Measurements from ENCODE around the gene AP5Z1.
A peak's percentile ranks its signal among the peaks of the same experiment; 100 is the strongest.

The AP5Z1 gene

GRCh38 chr7:4751398-4751947 is 23.9 kb upstream of the AP5Z1 start:
- H3K4me3 ChIP-seq (ENCODE audit: low read depth, low read length) = no peak overlapping the region
- TF ChIP-seq CTCF (IDR thresholded peaks at IDR 0.05; ENCODE audit: low read depth, low read length) = no peak
- no peak for DNase-seq (ENCODE audit: low read depth, low spot score)
- in situ Hi-C loops (cut with HindIII; ENCODE audit: low sequenced_read_pairs) = no loop called here

GRCh38 chr7:4753598-4754432 is 21.6 kb upstream of the AP5Z1 start:
- H3K4me3 ChIP-seq (ENCODE audit: low read depth, low read length) = no peak overlapping the region
- in situ Hi-C loops (cut with HindIII; ENCODE audit: low sequenced_read_pairs) = no loop called here
- DNase-seq (ENCODE audit: low read depth, low spot score) = peak; percentile 44
- peak; percentile 94 for TF ChIP-seq CTCF (IDR thresholded peaks at IDR 0.05; ENCODE audit: low read depth, low read length)

- DNase-seq (ENCODE audit: low read depth, low spot score) = no peak
- in situ Hi-C loops (cut with HindIII; ENCODE audit: low sequenced_read_pairs) = no loop called here
- no peak overlapping the region for H3K4me3 ChIP-seq (ENCODE audit: low read depth, low read length)
- TF ChIP-seq CTCF (IDR thresholded peaks at IDR 0.05; ENCODE audit: low read depth, low read length) = no peak
These were observed 20.9 kb upstream of the AP5Z1 start for GRCh38 chr7:4754433-4755010.

GRCh38 chr7:4755045-4755444 is 20.4 kb upstream of the AP5Z1 start:
- DNase-seq (ENCODE audit: low read depth, low spot score) = no peak
- no peak for TF ChIP-seq CTCF (IDR thresholded peaks at IDR 0.05; ENCODE audit: low read depth, low read length)
- in situ Hi-C loops (cut with HindIII; ENCODE audit: low sequenced_read_pairs) = no loop called here
- H3K4me3 ChIP-seq (ENCODE audit: low read depth, low read length) = no peak overlapping the region

GRCh38 chr7:4758111-4758510 is 17.3 kb upstream of the AP5Z1 start:
- no peak for TF ChIP-seq CTCF (IDR thresholded peaks at IDR 0.05; ENCODE audit: low read depth, low read length)
- DNase-seq (ENCODE audit: low read depth, low spot score) = no peak
- no peak overlapping the region for H3K4me3 ChIP-seq (ENCODE audit: low read depth, low read length)
- in situ Hi-C loops (cut with HindIII; ENCODE audit: low sequenced_read_pairs) = no loop called here

- in situ Hi-C loops (cut with HindIII; ENCODE audit: low sequenced_read_pairs) = no loop called here
- DNase-seq (ENCODE audit: low read depth, low spot score) = no peak
- H3K4me3 ChIP-seq (ENCODE audit: low read depth, low read length) = no peak overlapping the region
- TF ChIP-seq CTCF (IDR thresholded peaks at IDR 0.05; ENCODE audit: low read depth, low read length) = no peak
These were observed 16.6 kb upstream of the AP5Z1 start for GRCh38 chr7:4758791-4759190.

Measured in astrocyte of the spinal cord (primary cell).